Fibroblast of skin of back (primary cell): ENCODE data around the gene STAC3.

Experiments
- DNase-seq: peaks from one replicate; pipeline ENCODE4 v3.0.0-alpha.2; 2013

The STAC3 gene

GRCh38 chr12:57254506-57255280 lies 3.7 kb upstream of the STAC3 start:
- no peak for DNase-seq

- no peak for DNase-seq
These were observed 446 bp downstream of the STAC3 start for GRCh38 chr12:57250541-57250940.

GRCh38 chr12:57248934-57249742 lies 1.8 kb downstream of the STAC3 start:
- no peak for DNase-seq

GRCh38 chr12:57247041-57247440 lies 3.9 kb downstream of the STAC3 start:
- DNase-seq: no peak

- no peak for DNase-seq
These were observed 6.7 kb downstream of the STAC3 start for GRCh38 chr12:57244312-57244696.

GRCh38 chr12:57243521-57244311 lies 7.3 kb downstream of the STAC3 start:
- DNase-seq: peak; percentile 67

GRCh38 chr12:57242691-57243454 lies 8.1 kb downstream of the STAC3 start:
- peak; percentile 59 for DNase-seq

- no peak for DNase-seq
These were observed 8.7 kb downstream of the STAC3 start for GRCh38 chr12:57242329-57242690.

- DNase-seq: no peak
These were observed 9.3 kb downstream of the STAC3 start for GRCh38 chr12:57241402-57242310.

- no peak for DNase-seq
These were observed 10.0 kb downstream of the STAC3 start for GRCh38 chr12:57240926-57241401.

GRCh38 chr12:57240066-57240921 lies 10.7 kb downstream of the STAC3 start:
- DNase-seq: peak; percentile 72

- DNase-seq: no peak
These were observed 11.4 kb downstream of the STAC3 start for GRCh38 chr12:57239587-57240065.

- DNase-seq: peak; percentile 86
These were observed 12.0 kb downstream of the STAC3 start for GRCh38 chr12:57238854-57239554.

GRCh38 chr12:57237932-57238853 lies 12.8 kb downstream of the STAC3 start:
- no peak for DNase-seq

GRCh38 chr12:57237596-57237931 lies 13.4 kb downstream of the STAC3 start:
- no peak for DNase-seq

- DNase-seq: peak; percentile 55
These were observed 13.9 kb downstream of the STAC3 start for GRCh38 chr12:57236925-57237595.

GRCh38 chr12:57236201-57236924 lies 14.6 kb downstream of the STAC3 start:
- DNase-seq: no peak
